GM21381 (cell line): Measurements from ENCODE around the gene ITGA11.

ENCODE experiments used
- ATAC-seq: cut with Tn5 transposase; IDR thresholded peaks from one replicate; pipeline ENCODE4 v1.9.1; 2021; ENCODE audit warnings: mild to moderate bottlenecking, moderate library complexity; ENCODE audit not compliant: unreplicated experiment

The ITGA11 gene

DNA sequence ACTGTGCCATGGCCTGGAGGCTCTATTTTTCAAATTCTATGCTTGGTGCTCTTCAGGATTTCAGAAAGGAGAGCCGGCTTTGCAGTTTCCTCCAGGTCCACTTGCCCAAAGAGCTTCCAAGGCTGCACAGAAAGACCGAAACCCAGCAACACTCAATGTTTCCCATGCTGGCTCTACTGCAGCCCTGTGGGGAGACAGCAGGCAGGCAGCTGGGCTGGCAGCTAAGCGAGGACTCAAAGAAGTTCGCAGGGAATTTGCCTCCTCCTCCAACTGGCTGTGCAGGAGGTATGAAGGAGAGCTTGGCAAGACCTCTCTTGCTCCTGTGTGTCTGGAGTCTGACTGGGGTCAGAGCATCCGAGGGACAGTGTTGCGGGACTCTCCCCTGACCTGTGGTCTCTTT, 17.4 kb upstream of the ITGA11 start:
- ATAC-seq, result no peak

DNA sequence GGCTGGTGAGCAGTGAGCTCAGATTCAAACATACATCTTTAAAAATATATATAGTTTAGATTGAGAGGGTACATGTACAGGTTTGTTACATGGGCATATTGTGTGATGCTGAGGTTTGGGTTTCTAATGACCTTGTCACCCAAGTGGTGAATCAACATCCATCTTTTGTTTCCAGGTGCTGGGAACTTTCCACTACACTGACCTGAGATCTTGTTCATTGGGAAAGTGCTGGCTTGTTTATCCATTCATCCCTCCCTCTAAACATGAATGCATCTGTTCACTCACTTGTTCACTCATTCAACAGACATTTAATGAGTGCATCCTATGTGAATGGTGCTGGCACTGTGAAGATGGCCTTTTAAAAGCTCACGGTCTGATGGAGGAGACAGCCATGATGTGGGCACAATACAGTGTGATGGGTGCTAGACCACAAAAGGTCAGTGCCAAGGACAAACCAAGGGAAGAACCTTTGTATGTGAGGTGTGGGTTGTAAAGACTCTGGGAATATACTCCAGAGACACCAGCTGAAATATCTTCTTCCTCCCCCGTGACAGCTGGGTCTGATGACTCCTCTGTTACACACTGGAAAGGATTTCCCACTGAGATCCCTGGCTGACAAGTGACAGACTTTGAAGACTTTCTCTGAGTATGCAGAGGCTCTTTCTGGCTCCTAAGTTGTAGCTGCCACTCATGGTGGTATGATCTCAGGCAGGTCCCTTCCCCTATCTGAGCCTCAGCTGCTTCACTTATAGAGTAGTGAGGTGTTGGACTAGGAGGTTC, 16.2 kb upstream of the ITGA11 start:
- ATAC-seq, result no peak

DNA sequence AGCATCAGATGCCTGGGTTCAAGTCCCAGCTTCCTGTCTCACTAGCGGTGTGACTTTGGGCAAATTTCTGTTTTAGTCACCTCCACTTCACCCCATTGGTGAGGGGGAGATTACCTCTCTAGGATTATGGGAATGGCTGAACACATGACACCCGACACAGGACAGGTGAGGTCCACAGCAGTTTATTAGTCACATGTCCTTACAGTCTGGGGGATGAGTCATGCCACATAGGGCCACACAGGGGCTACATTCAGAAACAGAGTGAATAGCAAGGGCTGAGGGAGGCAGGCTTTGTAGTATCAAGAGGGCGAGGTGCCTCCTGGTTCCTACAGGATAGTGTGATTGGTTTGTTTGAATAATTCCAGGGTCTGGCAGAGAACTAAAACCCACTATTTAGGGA, 15.2 kb upstream of the ITGA11 start:
- ATAC-seq, result no peak

DNA sequence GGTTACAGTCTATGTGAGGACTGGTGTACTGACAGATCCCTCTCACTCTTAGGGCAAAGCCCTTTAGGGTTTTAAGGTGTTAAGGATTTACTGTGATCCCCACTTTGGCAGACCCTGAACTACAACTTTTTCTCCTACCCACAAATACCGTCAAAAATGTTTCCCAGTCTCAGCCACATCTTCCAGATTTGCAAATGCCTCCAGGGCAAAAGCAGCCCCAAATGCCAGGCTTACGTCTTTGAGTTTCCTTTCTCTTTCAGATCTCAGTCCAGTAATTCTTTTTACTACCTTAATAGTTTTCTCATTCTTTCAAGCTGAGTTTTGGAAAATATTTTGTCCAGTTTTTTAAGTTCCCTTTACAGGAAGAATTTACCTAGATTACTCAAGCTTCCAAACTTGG, 13.4 kb upstream of the ITGA11 start:
- ATAC-seq, result no peak

DNA sequence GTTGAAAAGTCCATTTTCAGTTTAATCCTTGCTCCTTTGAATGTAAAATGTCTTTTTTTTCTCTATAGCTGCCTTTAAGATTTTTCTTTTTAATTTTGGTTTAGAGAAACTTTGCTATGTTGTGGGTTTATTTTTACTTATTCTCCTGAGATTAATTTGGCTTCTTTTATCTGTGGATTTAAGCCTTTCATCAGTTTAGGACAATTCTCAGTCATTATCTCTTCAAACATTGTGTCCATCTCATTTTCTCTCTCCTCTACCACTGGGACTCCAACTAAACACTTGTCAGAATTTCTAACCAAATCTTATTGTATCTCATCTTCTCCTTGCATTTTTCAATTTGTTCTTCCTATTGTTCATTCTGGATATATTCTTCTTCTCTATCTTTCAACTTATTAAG, 12.4 kb upstream of the ITGA11 start:
- ATAC-seq, result no peak

DNA sequence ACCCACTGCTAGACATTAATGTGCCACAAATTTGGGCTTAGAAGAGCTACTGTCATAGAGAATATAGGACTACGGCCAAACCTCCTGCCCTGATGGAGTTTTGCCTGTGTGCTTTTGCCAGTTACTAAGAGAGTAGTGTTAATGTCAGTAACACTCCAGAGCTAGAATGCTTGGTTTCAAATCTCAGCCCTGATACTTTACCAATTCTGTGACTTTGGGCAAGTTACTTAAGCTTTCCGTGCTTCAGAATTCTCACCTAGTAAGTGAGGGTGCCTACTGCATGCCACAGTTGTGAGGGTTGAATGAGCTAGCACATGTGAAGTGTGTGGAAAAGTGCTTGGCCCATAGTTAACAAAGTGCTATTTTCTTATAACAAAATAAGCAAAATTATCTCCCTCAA, 10.9 kb upstream of the ITGA11 start:
- ATAC-seq, result no peak

DNA sequence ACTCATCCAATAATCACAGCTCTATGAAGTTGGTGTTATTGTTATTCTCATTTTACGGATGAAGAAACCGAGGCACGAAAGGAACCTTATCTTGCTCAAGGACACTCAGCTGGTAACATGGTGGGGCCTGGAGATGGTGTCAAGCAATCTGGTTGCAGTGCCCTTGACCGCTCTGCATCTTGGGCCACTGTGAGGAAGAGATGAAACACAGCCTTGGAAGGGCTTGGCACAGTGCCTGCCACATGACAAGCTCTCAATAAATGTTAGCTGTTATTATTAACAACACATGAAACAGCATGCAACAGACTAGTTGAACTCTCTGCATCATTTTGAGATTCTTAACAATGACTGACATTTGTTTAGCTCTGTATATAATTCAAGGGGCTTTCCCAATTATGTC, 10.1 kb upstream of the ITGA11 start:
- ATAC-seq, result no peak

DNA sequence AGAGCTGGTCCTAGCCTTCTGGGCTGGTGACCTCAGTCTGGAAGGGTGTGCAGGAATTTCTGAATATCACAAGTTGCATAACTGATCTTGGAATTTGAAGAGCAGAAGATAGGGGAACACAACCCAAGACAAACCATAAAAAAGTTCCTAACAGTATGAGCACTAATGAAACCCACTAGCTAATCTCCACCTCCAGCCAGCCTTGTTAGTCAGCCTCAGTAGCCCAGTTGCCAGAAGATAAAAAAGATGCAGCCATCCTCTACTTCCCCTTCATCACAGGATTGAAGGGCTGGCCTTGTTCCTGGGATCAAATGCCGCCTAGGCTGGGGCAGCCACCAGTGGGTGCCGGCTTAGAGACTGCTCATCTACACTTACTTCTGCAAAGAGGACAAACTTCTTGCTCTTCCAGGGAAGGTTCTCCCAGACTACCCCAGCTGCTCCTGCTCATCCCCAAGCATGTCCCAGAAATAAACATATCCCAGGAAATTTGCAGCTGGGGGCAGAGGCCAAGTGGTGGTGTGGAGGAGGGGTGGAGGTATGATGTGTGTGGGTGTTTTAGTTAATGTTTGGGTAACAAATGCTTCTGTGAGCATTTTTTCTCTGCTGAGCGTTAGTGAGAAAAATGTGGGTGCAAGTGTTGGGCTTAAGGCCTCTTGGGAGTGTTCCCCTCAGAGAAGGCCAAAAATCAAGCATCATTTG, 9.2 kb upstream of the ITGA11 start:
- no peak for ATAC-seq

DNA sequence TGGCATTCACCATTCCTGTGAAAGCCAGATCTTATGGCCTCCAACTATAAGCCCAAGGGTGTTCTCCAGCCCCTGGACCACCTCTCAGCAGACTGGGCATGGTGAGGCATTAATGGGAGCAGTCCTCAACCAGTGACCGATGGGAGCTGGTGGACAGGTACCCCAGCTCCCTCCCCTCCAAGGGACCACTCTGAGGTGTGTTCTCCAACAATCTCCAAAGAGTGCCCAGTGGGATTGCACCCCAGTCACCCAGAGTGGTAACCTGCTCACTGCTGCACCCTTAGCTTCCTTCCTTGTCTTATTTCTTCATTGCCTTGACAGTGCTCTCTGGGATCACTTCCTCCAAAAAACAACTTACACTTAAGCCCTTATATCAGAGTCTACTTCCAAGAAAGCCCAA, 8.2 kb upstream of the ITGA11 start:
- no peak for ATAC-seq

DNA sequence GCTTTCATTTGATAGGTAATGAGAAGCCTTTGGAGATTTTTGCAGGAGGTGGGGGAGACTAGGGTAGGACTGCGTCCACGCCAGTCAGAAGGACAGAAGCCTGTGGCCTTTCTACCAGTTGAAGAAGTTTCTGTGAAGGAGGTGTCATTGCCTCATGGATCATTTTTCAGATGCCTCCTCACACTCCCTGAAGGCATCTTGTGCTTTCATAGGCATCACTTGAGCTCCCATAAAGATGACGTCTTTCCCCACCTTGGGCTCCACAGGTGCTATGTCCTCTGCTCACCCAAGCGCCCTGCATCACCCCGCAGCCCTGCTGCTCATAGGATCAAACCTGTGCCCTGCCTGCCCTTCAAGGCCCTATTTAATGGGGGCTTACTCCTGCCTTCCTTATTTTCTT, 7.5 kb upstream of the ITGA11 start:
- ATAC-seq, result no peak

DNA sequence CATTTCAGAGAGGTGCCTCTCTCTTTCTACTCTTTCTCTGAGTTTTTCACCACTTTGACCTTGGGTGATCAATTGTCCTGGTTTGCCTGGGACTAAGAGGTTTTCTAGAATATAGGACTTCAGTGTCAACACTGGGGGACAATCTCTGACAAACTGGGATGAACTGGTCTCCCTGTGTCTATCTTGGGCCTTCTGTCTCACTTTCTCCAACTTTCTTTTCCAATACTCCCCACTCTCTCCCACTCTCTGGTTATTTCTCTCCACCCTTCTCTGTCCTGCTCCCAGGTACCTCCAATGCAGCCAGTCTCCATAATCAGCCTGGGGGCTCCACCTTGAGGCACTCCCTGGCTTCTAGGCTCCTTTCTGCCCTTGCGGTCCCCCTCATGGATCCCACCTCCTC, 4.7 kb upstream of the ITGA11 start:
- ATAC-seq, result no peak

DNA sequence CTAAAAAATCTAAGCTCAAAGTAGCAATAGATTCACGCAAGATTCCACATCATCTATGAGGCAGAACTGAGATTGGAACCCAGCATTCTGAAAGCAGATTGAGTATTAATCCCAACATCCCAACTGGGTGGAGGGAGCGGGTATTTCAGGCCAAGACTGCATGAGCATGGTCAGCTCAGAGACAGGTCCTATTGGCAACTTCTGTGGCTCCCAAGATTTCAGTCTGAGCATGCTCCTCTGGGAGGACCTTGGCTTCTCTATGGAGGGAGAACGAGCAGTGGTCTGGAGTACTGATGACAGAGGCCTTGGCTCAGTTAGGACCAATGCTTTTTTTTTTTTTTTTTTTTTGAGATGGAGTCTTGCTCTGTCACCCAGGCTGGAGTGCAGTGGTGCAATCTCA, 4.0 kb upstream of the ITGA11 start:
- ATAC-seq, result no peak

DNA sequence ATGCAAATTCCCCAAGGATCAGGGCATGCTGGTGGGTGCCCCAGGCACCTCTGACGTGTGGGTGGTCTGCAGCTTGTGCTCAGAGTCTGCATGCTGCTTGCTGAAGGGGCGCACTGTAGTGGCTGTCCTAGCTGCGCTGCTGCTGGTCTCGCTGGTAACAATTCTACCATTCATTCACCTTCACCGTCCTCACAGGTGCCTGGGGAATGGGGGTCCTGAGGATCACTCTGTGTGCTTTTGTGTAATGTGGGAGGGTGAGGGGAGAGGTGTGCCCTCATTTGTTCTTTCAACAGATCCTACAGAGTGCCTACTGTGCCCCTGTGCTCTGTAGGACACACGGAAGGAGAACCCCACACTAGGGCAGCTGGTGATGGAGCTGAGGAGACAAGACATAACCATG, 2.1 kb upstream of the ITGA11 start:
- no peak for ATAC-seq

DNA sequence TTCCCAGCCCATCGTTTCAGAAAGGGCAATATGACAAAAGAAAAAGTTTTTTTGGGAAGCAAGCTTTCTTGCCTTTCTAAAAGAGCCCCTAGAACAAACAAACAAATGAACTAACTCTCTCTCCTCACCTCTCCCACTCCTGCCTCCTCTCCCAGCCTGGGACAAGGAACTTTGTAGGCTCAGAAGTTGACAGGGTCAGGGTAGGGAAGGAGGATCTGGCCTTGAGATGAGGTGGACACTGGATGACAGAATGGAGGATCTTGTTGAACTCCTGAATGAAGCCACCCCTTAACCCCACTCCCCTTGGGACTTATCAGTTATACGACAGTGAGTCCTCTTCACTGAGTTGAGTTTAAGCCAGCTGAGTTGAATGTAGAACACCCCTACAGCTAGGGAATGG, 1.6 kb upstream of the ITGA11 start:
- ATAC-seq, result no peak

DNA sequence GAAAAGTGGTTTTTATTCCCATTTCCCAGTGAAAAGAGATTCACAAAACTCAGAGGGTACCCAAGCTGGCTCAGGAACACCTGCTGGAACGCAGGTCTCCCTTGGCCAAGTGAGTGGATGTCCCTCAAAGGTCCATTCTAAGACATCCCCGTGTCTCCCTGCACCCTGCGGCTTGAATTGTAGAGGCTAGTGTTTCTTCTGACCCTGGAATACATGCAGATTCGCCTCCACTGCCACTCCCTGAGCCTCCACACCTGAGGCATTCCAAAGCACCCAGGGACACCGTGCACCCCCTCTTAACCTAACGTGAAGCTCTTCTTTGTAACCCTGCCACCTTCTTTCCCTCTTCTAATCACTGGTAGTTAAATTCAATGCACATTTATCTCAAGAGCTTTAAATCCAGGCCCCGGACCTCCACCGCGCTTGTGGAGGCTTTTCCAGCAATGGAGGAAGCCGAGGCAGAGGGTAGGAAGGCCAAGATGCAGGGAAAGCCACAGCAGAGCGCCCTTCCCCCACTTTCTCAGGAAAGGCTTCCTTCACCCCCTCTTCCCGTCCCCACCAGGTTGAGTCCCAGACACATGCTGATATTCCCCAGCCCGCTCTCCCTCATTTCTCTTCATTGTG, 590 bp upstream of the ITGA11 start:
- ATAC-seq, result no peak

DNA sequence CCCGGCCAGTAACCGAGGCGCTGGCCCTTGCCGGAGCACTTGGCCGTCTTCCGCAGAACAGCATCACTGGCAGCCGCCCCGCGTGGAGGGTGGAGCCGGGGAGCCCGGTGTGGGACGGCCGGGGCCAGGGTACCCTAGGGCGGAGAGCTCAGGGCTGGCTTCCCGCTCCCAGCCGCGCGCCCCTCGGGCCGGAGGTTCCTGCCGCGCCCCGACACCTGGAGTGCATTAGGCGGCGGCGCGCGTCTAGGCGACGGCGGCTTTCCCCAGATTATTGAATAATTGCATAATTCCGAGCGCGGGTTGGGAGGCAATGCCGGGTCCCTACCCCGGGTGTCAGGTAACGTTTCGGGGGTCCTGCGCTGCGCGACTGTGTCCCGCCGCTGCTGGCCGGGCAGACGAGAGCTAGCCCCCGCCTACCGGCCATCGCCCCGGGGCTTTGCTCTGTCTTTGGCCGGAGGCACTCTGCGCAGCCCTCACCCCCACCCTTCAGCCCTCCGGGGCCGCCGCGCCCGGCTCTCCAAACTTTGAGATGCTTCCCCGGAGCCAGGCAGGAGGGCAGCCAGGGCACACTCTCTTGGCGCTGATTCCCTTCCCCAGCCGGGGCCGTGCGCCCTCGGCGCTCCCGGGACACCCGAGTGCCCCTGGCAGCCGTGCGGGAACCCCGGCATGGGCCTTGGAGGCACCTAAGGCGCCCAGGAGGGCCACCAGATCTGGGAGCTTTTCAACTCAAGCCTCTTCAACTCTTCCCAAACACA, 749 bp downstream of the ITGA11 start:
- ATAC-seq, result no peak

DNA sequence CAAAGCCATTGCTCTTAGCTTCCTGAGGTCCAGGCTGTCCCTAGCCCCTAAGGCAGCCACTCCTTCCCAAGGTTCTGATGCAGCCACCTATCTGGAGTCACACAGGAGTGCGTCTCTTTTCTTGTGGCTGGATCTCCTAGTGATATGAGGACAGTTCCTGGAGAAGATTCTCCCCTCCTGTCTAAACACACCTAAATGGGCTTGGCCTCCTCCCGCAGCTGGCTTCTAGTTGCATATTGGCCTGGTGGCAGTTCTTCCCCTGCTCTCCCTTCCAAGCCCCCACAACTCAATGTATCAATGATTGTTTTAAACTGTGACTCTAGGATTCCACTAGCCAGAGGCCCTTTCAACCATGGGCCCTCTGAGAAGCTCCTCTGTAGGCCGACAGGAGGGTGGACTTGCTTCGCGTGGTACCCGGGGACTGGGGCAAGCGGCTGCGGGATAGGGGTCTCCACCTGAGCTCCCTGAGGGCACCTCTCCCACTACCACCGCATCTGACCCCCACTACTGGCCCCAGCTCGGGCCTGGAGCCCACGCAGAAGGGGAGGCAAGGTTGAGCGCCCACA, 1.4 kb downstream of the ITGA11 start:
- no peak for ATAC-seq

DNA sequence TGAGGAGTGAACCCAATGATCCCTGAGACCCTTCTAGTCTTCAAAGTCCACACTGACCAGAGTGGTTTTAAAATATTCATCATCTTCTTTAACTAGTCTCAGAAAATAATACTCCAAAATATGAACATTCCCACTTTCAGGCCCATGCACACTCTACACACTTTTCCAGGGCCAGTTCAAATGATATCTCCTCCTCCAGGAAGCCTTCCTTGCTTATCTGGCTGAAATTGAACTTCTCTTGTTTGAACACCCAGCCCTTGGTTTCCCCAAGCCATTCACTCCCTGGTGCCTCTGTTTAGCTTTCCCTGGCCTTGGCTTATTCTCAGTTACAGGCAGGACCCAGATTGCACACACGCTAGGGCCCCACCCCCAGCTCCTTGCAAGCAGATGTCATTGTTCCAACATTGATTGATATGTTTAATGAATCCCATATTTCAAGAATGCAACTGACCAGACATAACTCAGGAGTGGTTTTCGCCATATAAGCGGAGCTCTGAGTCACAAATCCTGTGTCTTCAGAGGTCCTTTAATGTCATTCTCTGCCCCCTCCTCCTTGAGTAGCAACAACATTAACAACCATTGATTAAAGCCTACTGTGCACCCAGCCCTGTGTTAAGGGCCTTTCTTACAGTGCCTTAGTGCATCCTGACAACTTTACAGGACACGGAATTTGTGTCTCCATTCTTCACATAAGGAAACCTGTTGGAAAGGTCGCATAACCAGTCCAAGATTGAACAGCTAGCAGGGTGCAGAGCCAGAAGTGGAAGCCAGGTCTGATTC, 2.1 kb downstream of the ITGA11 start:
- no peak for ATAC-seq

DNA sequence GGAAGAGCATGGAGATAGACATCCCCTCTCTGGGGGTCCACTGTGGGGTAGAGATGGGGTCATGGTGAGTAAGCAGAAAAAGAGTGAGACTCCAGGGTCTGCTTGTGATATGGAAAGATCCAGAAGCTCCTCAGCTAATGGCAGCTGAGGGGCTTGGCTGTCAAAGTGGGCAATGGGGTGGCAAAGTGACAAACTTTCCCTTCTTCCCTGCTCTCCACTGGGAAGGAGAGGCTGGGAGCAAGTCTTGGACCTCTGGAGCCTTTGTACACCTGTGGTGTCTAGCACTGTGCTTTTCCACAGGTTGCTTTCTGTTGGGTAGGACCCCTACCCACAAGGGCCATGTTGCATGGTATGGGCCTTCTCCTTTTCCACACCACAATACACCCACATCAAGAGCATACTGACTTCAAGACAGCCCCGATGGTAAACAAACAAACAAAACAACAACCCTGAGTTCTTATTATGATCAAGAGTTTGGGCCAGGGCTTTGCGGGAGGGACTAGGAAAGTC, 3.5 kb downstream of the ITGA11 start:
- no peak for ATAC-seq

DNA sequence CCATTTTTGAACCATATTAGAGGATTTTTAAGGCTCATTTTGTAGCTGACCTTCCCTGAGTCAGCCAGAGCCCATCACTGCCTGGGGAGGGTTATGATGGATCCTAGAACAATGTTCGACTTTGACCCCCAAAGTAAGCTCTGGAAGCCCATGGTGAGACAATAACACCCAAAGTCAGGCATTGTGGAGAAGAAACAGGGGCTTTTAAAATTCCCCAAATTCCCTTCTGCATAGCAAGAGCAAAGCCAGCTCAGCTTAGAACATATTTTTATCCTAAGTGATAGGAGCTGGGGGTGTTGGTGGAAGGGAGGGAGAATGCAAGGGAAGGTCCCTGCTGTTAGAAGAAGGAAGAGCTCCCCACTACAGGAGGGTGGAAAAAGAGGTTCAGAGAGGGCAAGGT, 4.0 kb downstream of the ITGA11 start:
- no peak for ATAC-seq
